Mesodermal cell (in vitro differentiated cells): ENCODE data around the gene TEX101.

Experiments used
- H3K27ac ChIP-seq: 2 replicates; pipeline ENCODE4 v1.7.0; 2013; ENCODE audit warnings: mild to moderate bottlenecking, low read depth, low read length, moderate library complexity; ENCODE audit not compliant: severe bottlenecking
- H3K36me3 ChIP-seq: 2 replicates; pipeline ENCODE4 v1.7.1; 2013; ENCODE audit warnings: mild to moderate bottlenecking, low read length, moderate library complexity; ENCODE audit not compliant: control insufficient read depth, insufficient read depth
- H3K4me1 ChIP-seq: one replicate; pipeline ENCODE4 v1.7.1; 2013; ENCODE audit warnings: mild to moderate bottlenecking, low read length; ENCODE audit not compliant: insufficient read depth, control insufficient read depth, poor library complexity, severe bottlenecking
- H3K4me3 ChIP-seq: 2 replicates; pipeline ENCODE4 v1.7.0; 2013; ENCODE audit warnings: low read length, control low read depth, mild to moderate bottlenecking; ENCODE audit not compliant: insufficient read depth, poor library complexity, severe bottlenecking; ENCODE audit errors: extremely low read depth
- H3K9me3 ChIP-seq: 2 replicates; pipeline ENCODE4 v1.7.1; 2013; ENCODE audit warnings: mild to moderate bottlenecking, low read length, moderate library complexity; ENCODE audit not compliant: control insufficient read depth
- WGBS, 2 experiments: methylation state at CpG; one replicate each; pipeline ENCODE4 v1.1.5; 2013; ENCODE audit warnings: missing lambda C conversion rate in 2 of 2; ENCODE audit not compliant: insufficient coverage in 2 of 2; 5-methylcytosine and 5-hydroxymethylcytosine counted together

Gene TEX101

GRCh38 chr19:43420954-43421353, 6.3 kb downstream of the TEX101 start:
- no peaks in the 10 kb centered on the region for H3K36me3 ChIP-seq
- no peak overlapping the region for H3K4me3 ChIP-seq
- H3K4me1 ChIP-seq = no peaks in the 10 kb centered on the region
- 54 to 68% methylated on average over 6 of the region's 6 CpGs for WGBS, 2 experiments
- no peaks in the 10 kb centered on the region for H3K9me3 ChIP-seq
- H3K27ac ChIP-seq = no peak overlapping the region

GRCh38 chr19:43422000-43422688, 7.5 kb downstream of the TEX101 start:
- Histone ChIP-seq H3K4me3 (no peak overlapping the region), H3K9me3 (no peaks in the 10 kb centered on the region), H3K36me3 (no peaks in the 10 kb centered on the region), H3K27ac (no peak overlapping the region), H3K4me1 (no peaks in the 10 kb centered on the region)
- 100% methylated on average over 1 of the region's 2 CpGs; no CpG with 5 or more reads in 1 of the 2 experiments for WGBS, 2 experiments

- Histone ChIP-seq H3K27ac (no peak overlapping the region), H3K36me3 (no peaks in the 10 kb centered on the region), H3K4me1 (no peaks in the 10 kb centered on the region), H3K4me3 (no peak overlapping the region), H3K9me3 (no peaks in the 10 kb centered on the region)
- WGBS, 2 experiments = no CpG with 5 or more reads among the region's 1 CpG
Observed at GRCh38 chr19:43422689-43423066, 8.0 kb downstream of the TEX101 start.

- Histone ChIP-seq H3K4me1 (no peaks in the 10 kb centered on the region), H3K36me3 (no peaks in the 10 kb centered on the region), H3K4me3 (no peak overlapping the region), H3K27ac (no peak overlapping the region), H3K9me3 (no peaks in the 10 kb centered on the region)
- WGBS, 2 experiments = 100% methylated on average over 1 to 3 of the region's 5 CpGs
Observed at GRCh38 chr19:43423779-43424178, 9.1 kb downstream of the TEX101 start.

GRCh38 chr19:43425567-43426392, 11.1 kb downstream of the TEX101 start:
- 38 to 39% methylated on average over 7 to 8 of the region's 8 CpGs for WGBS, 2 experiments
- H3K9me3 ChIP-seq = no peaks in the 10 kb centered on the region
- H3K4me1 ChIP-seq = no peaks in the 10 kb centered on the region

GRCh38 chr19:43429395-43429794, 14.7 kb downstream of the TEX101 start:
- 91 to 96% methylated on average over 4 to 5 of the region's 7 CpGs for WGBS, 2 experiments

More at GRCh38 chr19:43425567-43426392, 11.1 kb downstream of the TEX101 start:
- H3K27ac ChIP-seq = no peak overlapping the region
- H3K36me3 ChIP-seq = no peaks in the 10 kb centered on the region
- H3K4me3 ChIP-seq = no peak overlapping the region

GRCh38 chr19:43430142-43430710, 15.5 kb downstream of the TEX101 start:
- Histone ChIP-seq H3K4me3 (no peak overlapping the region), H3K36me3 (no peaks in the 10 kb centered on the region), H3K27ac (no peak overlapping the region), H3K4me1 (no peaks in the 10 kb centered on the region), H3K9me3 (no peaks in the 10 kb centered on the region)
- WGBS, 2 experiments = 76 to 100% methylated on average over 3 of the region's 6 CpGs

More at GRCh38 chr19:43429395-43429794, 14.7 kb downstream of the TEX101 start:
- H3K36me3 ChIP-seq = no peaks in the 10 kb centered on the region
- H3K9me3 ChIP-seq = no peaks in the 10 kb centered on the region
- H3K27ac ChIP-seq = no peak overlapping the region
- H3K4me1 ChIP-seq = no peaks in the 10 kb centered on the region
- H3K4me3 ChIP-seq = no peak overlapping the region

GRCh38 chr19:43430976-43431375, 16.3 kb downstream of the TEX101 start:
- H3K9me3 ChIP-seq = no peaks in the 10 kb centered on the region
- 80 to 86% methylated on average over 1 to 7 of the region's 9 CpGs for WGBS, 2 experiments
- H3K36me3 ChIP-seq = no peaks in the 10 kb centered on the region
- no peaks in the 10 kb centered on the region for H3K4me1 ChIP-seq
- H3K27ac ChIP-seq = no peak overlapping the region
- H3K4me3 ChIP-seq = no peak overlapping the region

- H3K4me3 ChIP-seq = no peak overlapping the region
- H3K9me3 ChIP-seq = no peaks in the 10 kb centered on the region
- 73 to 89% methylated on average over 1 of the region's 2 CpGs for WGBS, 2 experiments
- H3K27ac ChIP-seq = no peak overlapping the region
- H3K36me3 ChIP-seq = no peaks in the 10 kb centered on the region
- H3K4me1 ChIP-seq = no peaks in the 10 kb centered on the region
Observed at GRCh38 chr19:43433358-43433673, 18.6 kb downstream of the TEX101 start.

- 80 to 93% methylated on average over 1 to 5 of the region's 6 CpGs for WGBS, 2 experiments
- Histone ChIP-seq H3K36me3 (no peaks in the 10 kb centered on the region), H3K9me3 (no peaks in the 10 kb centered on the region), H3K4me3 (no peak overlapping the region), H3K27ac (no peak overlapping the region), H3K4me1 (no peaks in the 10 kb centered on the region)
Observed at GRCh38 chr19:43433689-43434088, 19.0 kb downstream of the TEX101 start.

GRCh38 chr19:43435775-43436174, 21.1 kb downstream of the TEX101 start:
- Histone ChIP-seq H3K27ac (no peak overlapping the region), H3K36me3 (no peaks in the 10 kb centered on the region), H3K4me3 (no peak overlapping the region), H3K9me3 (peaks cover 5% of the 10 kb centered on the region), H3K4me1 (no peaks in the 10 kb centered on the region)
- 87 to 94% methylated on average over 3 of the region's 3 CpGs for WGBS, 2 experiments
